SH-SY5Y (cell line): ENCODE measurements around the gene SHB.

Experiments used
- GATA2 ChIP-seq: IDR thresholded peaks from 2 replicates; pipeline ENCODE4 v1.6.1; 2011; ENCODE audit warnings: mild to moderate bottlenecking, low read depth, low read length
- GATA3 ChIP-seq: IDR thresholded peaks from 2 replicates; pipeline ENCODE4 v1.6.1; 2011; ENCODE audit warnings: low read depth, mild to moderate bottlenecking, low read length, moderate library complexity

SHB gene

DNA sequence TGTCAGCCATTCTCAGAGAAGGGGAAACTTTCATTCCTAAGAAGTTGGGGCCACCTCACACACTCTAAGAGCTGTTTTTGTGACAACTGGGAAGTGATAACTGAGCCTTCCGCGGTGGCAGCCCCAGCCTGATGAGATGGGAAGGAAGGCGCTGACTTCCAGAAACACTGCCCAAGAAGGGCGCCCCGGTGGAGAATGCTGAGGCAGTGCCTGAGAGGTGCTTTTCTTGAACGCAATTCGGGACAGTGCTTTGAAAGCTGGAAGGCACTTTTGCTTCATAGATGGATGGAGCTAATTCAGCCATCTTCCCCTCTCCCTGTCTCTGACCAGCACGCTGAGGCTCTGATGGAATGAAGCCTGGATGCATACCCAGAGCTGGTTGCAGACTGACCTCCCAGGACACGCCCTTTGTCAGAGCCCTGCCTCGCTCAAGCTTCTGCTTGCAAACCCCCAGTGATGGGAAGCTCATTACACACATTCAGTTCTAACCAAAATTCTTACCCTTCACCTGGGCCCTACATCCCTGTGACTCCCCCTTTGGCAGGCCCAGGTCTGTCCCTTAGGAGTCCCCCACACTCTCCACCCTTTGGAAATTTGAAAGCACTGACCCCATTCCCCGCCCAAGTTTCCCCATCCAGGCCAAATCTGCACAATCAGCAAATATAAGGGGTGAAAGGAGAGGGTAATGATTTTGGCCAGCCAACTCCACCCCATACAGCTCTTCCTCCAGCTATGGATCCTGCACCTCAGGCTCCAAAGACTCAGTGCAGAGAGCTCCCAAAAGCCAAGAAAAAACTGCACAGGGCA is 98.5 kb downstream of the SHB start:
- TF ChIP-seq GATA3 (no peak), GATA2 (no peak)

DNA sequence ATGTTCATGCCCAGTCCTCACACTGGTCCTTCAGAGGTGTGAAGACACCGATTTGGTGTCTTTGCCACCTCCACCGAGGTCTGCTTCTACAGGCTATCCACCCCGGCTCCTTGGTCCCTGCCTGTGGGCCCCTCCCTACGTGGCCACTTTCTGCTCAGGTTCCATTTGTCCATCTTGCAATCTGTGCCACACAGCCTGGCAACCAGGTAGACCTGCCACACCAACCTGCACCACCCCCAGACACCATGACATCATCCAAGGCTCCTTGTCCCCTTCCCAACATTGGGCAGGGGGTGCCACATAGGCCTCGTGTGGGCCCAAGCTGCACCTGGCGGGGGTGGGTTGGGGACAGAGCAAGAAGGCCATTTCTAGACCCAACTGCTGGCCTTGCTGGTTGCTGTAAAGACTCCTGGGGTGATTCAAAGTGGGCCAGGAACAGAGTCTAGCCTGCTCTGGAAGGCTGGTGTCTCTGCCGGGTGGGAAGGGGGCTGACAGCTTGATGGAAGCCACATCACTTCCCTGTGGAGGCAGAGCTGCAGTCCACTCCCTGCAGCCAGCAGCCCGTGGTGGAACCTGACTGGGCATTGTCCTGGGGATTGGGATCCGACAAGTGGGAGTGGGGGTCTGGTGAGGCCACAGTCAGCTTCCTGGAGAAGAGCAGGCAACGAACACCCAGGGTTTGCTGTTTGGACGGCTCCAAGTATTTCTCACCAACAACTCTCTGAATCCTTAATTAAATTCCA is 99.3 kb downstream of the SHB start:
- TF ChIP-seq GATA3 (no peak), GATA2 (no peak)

DNA sequence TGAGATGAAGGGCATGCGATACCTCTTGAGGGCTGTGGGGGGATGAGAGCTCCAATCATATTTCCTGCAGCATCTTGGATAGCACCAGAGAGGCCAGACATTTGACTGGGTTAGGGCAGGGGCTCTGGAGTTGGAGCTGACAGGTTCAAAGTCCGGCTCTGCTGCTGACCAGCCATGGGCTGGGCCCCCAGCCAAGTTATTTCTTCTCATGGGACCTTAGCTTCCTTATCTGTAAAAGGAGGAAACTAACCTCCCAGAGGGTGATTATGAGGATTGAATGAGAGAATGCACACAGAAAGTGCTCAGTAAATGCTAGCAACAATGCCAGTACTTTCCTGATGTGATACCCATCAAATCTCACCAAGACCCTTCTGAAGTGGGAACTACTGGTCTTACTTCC is 99.9 kb downstream of the SHB start:
- no peak for TF ChIP-seq GATA3
- no peak for TF ChIP-seq GATA2

- TF ChIP-seq GATA3 (no peak), GATA2 (no peak)
These were observed 100.8 kb downstream of the SHB start for GRCh38 chr9:37968228-37968701.

DNA sequence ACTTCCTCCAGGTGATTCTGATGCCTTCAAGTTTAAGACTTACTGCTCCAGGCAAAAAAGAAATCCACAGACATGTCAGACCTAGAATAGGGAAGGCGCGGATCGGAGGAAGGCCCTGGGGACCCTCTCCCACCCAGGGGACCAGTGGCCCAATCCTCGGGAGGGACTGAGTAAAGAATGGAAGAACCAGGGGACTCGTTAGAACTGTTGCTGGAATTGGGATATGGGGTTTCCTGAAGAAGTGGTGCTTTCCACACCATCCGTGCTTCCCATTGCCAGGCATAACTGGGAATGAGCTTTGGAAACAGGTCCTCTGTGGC is 101.3 kb downstream of the SHB start:
- TF ChIP-seq GATA2 (no peak), GATA3 (no peak)

DNA sequence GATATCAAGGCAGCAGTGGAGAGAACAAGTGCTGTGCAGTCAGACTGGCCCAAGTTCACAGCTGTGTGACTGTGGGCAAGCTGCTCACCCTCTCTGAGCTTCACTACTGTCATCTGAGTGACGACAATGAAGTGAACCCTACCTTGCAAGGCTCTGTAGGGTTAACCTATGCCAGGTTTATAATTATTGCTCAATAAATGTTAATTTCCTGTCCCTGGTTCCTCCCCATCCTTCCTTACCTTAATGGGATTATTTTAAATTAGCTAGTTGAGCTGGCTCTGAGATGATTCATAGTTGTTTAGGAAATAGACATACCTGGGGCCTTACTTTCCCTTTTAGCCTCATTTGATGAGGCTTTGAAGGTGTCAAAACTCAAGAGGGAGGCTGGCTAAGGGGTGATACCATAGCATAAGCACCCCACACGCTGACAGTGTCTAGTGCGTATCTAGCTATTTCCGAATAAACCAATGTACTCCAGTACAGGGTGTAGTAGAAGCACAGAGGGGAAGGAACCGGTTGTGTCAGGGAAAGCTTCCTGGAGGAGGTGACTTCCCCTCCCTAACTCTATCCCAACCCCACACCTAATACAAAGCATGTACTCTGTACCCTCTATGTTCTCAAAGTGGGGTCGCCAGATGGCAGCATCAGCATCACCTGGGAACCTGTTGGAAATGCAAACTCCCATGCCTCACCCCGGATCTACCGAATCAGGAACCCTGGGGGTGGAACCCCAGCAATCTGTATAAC is 101.8 kb downstream of the SHB start:
- TF ChIP-seq GATA3 (no peak), GATA2 (no peak)

DNA sequence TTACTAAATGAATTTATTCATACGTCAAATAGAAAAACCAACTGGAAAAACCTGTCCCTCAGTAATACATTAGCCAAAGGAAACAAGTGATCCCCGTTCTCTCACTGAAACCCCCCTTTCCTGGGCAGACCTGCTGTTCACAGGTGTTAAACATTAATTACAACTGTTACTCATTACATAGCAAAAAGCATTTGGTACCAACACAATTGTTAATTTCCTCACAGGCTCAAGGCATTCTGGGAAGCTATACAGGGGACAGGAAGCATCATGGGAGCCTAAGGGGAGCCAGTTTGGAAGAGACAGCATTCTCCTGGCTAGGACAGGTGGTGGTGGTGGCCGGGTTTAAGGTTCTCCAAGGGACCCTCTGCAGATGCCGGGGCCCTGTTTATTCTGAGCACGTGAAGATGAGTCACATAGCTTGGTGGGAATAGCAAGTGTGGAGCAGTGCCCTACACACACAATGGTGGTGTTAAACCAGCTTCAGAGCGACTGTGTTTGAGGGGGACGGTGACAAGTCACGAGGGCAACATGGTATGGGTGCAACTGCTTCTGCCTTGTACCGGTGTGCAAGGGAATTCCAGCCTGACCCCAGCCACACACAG is 102.5 kb downstream of the SHB start:
- TF ChIP-seq GATA3 (no peak), GATA2 (no peak)

DNA sequence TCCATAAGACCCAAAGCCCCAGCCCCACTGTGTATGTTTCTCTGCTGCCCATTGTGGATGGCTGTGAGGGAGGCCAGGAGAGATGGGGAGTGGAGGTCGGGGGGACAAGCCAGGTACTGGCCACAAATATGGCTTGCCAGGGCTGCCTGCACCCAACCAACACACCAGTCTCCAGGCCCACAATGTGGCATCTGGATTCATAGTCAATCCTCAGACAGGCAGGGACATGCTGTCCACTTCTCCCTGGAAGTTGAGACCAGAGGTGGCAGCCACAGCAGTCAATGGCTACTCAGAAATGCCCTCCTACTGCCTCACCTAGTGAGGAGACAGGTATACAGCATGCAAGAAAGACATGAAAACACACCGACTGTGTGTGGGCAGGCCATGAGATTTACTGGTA is 103.9 kb downstream of the SHB start:
- no peak for TF ChIP-seq GATA3
- no peak for TF ChIP-seq GATA2

DNA sequence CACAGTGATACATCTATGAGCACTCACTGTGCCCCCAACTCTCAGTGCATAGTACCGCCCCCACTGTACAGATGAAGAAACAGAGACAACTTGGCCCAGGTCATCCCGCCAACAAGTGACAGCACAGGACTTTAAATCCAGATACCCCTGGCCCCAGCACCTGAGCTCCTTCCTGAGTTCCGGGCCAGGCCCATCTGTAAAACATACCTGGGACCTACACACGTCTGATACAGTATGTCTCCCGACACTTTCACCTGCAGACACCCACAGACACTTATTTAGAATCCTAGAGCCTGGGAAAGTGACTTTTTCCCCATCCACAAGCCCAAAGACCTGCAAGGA is 104.3 kb downstream of the SHB start:
- TF ChIP-seq GATA2, result no peak
- TF ChIP-seq GATA3, result no peak

GRCh38 chr9:37963936-37964739 is 104.9 kb downstream of the SHB start:
- no peak for TF ChIP-seq GATA3
- no peak for TF ChIP-seq GATA2

GRCh38 chr9:37961351-37961750 is 107.7 kb downstream of the SHB start:
- no peak for TF ChIP-seq GATA3
- no peak for TF ChIP-seq GATA2

- TF ChIP-seq GATA3, result no peak
These were observed 108.4 kb downstream of the SHB start for GRCh38 chr9:37960631-37961030.

- no peak for TF ChIP-seq GATA3
- TF ChIP-seq GATA2, result no peak
These were observed 109.1 kb downstream of the SHB start for GRCh38 chr9:37959976-37960375.

DNA sequence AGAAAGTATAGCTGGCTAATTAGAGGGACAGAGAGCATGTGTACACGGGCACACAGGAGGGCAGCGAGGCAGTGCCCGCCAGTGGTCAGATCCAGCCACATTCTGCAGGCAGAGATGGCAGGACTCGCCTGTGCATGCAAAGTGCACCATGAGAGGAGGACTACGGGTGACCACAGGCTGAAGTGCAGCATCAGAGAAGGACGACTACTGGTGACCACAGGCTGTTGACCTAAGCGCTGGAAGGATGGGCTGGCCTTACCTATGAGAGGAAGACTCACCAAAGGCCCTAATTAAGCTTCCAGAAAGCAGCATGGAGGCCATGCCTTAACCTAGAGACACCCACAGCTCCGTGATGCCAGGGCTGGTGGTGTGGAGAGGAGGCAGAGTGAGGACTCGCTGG is 110.9 kb downstream of the SHB start:
- TF ChIP-seq GATA2 (no peak), GATA3 (no peak)

GRCh38 chr9:37957664-37957953 is 111.4 kb downstream of the SHB start:
- no peak for TF ChIP-seq GATA3
- no peak for TF ChIP-seq GATA2
